Epidermal melanocyte (primary cell): Measurements from ENCODE around the gene THAP2.

Source experiments
- DNase-seq: peaks from one replicate; pipeline ENCODE4 v3.0.0; 2011; ENCODE audit warnings: low spot score; ENCODE audit not compliant: insufficient read length

The THAP2 gene

DNA sequence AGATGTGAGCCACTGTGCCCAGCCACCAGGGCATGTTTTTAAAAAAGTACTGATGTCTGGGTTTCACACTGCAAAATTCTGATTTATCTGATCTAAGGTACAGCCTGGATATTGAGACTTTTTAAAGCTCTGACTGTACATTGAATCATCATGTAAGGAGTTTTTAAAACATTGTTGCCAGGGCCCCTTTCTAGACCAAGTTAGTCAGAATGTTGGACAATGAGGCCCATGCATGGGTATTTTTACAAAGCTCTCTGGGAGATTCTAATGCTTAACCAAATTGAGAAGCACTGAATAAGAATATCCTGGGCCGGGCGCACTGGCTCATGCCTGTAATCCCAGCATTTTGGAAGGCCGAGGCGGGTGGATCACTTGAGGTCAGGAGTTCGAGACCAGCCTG is 38.5 kb downstream of the THAP2 start:
- DNase-seq: no peak

DNA sequence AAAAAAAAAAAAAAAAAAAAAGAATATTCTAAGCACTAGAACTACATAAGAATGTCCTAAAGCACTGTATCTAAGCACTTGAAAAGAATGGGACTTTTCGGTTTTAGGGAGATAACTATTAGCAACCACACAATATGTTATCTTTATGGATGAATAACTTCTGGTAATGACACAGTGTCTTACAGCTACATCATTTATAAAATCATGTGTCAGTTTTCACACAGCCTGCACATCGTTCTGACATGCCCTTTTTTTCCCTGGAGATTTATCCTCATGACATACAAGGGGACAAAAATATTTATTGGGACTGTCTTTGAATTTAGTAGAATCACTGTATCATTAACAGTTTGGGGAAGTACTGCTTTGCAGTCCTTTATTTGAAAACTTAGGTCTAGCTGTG is 39.1 kb downstream of the THAP2 start:
- DNase-seq: no peak

DNA sequence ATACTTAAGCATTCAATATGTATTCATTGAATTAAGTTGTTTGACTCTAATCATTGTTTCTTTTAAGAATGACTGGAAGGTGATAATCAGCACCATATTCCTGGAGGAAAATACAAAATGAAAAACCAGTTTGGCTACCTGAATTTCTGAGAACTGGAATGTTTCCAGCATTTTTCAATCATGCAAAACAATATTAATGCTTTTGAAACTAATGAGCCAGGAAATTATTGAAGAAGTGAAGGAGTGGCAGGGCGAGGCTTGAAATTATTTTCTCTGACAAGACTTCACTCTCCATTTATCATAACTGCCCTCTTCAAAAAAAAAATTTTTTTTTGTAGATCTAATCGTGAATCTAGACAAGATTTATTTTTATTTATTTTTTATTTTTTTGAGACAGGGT is 40.8 kb downstream of the THAP2 start:
- DNase-seq: no peak

DNA sequence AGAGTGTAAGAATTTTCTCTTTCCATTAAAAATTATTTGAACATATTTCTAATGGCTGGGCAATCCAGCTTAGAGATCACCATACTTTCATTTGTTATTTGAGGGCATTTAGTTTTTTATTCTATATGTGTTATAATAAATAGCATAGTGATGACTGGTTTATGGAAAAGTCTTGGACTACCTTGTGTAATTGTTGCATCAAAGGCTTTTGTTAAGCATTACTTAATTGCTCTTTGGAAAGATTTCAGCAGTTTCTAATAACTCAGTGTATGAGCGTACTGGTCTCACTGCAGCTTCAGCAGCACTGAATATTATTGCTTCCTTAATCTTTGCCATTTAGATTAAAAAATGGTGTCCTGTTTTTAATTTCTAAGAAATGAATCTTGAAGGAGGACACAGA is 44.6 kb downstream of the THAP2 start:
- no peak for DNase-seq

- no peak for DNase-seq
These were observed 46.4 kb downstream of the THAP2 start for GRCh38 chr12:71710276-71711125.

- no peak for DNase-seq
These were observed 54.5 kb downstream of the THAP2 start for GRCh38 chr12:71718611-71719010.

DNA sequence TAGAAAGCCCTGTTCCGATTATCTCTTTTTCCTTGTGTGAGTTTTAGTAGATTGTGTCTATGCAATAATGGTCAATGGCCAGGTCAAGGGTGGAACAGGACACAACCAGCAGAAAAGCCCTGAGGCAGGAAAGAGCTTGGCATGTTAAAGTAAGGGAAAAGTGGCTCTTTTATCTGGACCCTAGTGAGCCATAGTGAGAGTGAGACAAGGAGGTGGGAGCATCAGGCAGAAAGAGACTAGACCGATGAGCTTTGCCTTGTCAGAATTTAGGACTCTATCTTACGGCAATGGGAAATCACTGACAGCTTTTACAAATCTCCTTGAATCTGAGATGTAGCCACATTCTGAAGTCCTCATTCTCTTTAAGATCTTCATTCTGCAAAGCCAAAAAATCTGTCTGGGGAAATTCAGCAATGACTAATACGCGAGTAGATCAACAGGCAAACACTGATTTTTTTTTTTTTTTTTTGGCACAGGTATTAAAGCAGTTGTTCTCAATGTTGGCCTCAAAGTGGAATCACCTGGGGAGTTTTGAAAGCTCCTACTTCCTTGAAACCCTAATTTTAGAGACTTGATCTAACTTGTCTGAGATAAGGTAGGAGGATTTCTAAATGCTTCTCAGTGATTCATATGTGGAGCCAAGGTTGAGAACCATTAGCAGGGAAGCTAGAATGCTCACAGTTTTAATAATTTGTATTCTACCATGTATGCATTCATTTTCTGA is 55.7 kb downstream of the THAP2 start:
- DNase-seq: no peak

DNA sequence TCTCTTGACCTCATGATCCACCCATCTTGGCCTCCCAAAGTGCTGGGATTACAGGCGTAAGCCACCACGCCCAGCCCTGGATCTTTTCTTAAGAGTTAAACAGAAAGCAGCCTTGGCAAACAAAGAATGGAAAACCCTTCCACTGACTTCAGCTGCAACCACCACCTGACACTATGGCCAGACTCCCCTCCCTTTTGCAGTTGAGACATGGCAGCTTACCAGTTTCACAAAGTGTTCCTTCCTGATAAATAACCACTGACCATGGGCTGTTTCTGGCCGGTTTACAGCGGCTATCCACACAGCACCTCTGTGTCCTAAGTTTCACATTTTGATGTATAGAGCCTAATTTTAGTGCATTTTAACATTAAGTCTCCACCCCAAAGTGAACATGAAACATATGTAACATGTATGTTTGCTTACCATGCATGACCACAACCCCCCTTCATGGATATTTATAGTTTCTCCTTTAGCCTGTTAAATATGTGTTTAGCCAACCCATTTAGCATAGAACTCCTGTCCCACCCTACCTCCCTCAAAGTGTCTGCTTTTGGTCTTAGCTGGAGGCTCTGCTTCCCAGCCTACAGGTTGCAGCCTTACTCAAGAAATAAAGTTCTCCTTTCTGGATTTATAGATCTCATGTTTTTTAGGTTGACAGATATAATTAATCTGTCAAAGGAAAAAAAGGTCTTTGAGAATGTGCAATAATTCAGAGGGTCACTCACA is 57.8 kb downstream of the THAP2 start:
- DNase-seq: no peak

DNA sequence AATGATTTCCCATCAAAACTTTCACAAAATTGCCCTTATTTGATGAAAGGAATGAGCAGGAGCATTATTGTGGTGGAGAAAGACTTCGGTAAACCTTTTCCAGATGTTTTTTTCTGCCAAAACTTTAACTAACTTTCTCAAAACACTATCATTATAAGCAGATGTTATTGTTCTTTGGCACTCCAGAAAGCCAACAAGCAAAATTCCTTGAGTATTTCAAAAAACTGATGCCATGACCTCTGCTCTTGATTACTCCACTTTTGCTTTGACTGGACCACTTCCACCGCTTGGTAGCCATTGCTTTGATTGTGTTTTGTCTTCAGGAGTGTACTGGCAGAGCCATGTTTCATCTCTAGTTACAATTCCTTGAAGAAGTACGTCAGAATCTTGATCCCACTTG is 60.9 kb downstream of the THAP2 start:
- DNase-seq: no peak

GRCh38 chr12:71726548-71726947 is 62.4 kb downstream of the THAP2 start:
- DNase-seq: no peak

GRCh38 chr12:71727958-71728357 is 63.9 kb downstream of the THAP2 start:
- DNase-seq: no peak
